ENCODE results near the gene RUNX2.

DNA sequence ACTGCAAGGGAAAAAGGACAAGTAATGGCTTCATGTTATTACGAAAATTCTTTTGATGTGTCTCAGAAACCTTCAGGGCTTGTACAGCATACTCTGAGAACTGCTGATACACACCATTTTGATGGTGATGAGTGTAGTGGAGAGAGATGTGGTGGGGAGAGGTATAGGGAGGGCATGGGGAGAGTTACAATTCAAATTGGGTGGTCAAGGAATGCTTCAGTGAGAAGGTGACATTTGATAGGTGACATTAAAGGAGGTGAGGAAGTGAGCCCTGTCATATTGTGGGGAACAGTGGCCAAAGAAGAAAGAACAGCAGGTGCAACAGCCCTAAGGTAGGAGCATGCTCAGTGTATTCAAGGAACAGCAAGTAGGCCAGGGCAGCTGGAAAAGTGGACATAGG lies 368.6 kb downstream of the RUNX2 start:
- TF ChIP-seq EZH2phosphoT487 (IDR thresholded peaks at IDR 0.05) (no peak), EZH2 (IDR thresholded peaks at IDR 0.05) (no peak)
- TF ChIP-seq, protein P1, sequence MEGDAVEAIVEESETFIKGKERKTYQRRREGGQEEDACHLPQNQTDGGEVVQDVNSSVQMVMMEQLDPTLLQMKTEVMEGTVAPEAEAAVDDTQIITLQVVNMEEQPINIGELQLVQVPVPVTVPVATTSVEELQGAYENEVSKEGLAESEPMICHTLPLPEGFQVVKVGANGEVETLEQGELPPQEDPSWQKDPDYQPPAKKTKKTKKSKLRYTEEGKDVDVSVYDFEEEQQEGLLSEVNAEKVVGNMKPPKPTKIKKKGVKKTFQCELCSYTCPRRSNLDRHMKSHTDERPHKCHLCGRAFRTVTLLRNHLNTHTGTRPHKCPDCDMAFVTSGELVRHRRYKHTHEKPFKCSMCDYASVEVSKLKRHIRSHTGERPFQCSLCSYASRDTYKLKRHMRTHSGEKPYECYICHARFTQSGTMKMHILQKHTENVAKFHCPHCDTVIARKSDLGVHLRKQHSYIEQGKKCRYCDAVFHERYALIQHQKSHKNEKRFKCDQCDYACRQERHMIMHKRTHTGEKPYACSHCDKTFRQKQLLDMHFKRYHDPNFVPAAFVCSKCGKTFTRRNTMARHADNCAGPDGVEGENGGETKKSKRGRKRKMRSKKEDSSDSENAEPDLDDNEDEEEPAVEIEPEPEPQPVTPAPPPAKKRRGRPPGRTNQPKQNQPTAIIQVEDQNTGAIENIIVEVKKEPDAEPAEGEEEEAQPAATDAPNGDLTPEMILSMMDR (IDR thresholded peaks at IDR 0.05), result no peak
